Brain pericyte (primary cell): ENCODE results near the gene HPN.
"Not testable (repeated sequence)": the region's sequence is repeated elsewhere in the genome, so short reads cannot be mapped to it uniquely, and the experiment has no call there.

Experiments
- DNase-seq: peaks from one replicate; pipeline ENCODE4 v3.0.0-alpha.2; 2012; ENCODE audit warnings: low read depth, low spot score

Gene HPN

GRCh38 chr19:35081201-35081600 is 39.7 kb downstream of the HPN start:
- DNase-seq = no peak

DNA sequence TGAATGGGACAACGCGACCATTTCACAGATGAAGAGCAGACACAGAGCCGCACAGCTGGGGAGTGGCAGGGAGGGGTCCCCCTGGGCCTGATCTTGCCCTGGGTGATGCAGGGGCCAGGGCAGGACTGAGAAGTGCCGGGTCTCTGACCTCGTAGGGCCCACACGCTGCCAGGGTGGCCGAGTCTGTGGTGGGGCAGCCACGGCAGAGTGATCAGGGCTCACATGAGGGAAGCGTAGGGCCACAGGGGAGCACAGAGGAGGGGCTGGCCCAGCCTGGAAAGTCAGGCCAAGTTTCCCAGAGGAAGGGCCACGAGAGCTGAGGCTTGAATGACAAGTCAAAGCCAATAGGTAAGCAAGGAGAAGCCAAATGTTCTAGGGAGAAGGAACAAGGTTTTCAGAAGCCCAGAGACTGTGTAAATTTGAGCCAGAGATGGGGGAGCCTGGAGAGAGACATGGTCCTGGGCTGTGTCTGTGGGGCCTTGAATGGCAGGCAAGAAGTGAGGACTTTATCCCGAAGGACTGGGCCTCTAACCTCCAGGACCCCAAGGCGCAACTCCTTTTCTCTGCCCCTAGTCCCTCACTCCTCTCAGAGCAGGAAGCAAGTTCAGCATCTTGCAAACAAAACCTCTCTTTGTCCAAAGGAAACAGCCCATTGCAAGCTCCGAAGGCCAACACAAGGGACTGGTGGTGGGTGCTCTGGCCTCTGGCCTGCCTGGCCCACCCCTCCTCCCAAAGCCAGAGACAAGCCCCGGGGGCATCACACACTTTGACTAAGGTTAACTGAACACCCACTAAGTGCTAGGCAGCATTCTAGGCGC is 42.4 kb downstream of the HPN start:
- no peak for DNase-seq

GRCh38 chr19:35084509-35084762 is 42.9 kb downstream of the HPN start:
- no peak for DNase-seq

DNA sequence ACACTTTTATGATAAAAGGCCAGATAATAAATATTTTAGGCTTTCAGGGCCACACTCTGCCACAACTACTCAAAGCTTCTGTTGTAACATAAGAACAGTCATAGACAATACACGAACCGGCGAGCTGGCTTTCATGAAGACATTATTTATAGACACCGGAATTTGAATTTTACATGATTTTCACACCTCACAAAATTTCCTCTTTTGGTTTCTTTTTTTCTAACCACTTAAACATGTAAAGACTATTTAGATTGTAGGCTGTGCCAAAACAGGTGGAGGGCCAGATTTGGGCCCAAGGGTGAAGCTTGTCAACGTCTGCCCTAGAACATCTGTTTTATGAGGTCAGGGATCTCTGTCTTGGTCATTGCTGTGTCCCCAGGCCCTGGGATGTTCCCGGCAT is 44.4 kb downstream of the HPN start:
- no peak for DNase-seq

GRCh38 chr19:35086455-35086854 is 44.9 kb downstream of the HPN start:
- DNase-seq = no peak

DNA sequence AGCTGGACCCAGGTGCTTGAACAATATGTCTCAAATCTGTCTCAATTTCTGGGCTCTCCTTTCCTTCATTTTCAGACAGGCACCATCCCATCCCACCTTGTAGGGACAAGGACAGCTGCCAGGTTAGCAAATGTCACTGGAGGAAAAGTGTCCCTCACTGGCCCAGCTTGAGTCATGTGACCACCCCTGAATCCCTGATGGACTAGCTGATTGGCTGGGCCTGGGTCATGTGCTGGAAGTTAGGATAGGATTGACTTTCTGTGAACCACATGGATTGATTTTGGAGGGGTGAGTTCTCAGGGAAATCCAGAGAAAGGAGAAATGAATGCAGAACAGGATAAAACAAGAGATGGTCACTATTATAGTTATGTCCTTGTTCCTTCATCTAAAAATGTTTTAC is 45.9 kb downstream of the HPN start:
- DNase-seq = no peak

- DNase-seq = no peak
Observed at GRCh38 chr19:35088131-35088913, 46.8 kb downstream of the HPN start.

DNA sequence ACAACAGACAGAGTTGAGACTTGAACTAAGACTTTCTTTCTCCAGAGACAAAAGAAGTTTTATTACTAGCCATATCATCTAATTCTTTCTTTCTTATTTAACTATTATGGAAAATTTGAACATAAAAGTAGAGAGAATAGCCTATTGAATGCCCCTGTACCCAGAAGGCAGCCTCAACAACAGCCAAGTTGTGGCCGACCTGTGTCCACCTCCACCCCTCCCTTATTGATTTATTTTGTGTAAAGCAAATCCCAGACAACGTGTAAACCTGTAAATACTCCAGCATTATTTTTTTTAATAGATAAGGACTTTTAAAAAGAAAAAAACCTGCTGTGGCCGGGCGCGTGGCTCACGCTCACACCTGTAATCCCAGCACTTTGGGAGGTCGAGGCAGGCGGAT is 48.0 kb downstream of the HPN start:
- no peak for DNase-seq

DNA sequence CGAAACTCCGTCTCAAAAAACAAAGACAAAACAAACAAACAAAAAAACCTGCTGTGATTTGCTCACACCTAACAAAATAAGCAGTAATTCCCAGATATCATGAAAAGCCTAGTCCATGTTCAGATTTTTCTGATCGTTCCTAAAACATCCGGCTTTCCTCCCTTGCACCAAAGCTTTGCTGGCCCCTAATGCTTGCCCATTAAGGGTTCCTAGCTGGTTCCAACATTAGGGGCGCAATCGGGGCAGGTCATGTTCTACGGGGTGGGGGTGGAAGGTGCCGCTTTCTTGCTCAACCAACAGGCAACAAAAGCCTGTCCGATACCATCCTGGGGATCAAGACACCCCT is 48.6 kb downstream of the HPN start:
- no peak for DNase-seq

DNA sequence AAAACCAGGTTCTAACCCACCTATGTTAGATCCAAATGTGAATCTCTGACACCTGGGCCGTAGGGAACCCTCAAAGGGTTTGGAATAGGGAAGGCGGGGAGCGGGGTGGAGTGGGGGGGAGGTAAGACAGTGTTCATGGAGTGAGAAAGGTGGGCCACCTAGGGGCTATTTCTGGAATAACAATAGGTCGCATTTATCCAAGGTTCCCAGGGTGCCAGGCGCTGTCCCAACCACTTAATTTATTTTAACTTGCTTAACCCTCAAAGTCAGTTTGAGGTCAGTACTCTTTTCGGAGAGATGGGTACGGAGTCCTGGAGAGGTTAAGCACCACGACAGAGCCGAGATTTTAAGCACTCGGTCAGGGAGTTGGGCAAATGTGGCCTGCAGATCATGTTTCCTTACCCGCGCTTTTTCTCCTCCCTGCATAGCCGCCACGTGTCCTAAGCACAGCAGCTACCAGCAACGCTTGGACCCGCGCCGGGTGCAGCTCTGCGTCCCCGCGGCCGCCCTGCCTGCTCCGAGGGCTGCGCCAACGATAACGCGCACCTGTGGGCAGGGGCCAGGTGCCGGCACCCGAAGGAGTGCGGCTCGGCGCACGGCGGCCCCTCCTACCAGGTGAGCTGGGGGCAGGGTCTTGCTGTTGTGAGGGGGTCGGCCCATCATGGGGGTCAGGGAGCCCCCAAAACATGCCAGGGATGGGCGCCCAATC is 49.1 kb downstream of the HPN start:
- no peak for DNase-seq

DNA sequence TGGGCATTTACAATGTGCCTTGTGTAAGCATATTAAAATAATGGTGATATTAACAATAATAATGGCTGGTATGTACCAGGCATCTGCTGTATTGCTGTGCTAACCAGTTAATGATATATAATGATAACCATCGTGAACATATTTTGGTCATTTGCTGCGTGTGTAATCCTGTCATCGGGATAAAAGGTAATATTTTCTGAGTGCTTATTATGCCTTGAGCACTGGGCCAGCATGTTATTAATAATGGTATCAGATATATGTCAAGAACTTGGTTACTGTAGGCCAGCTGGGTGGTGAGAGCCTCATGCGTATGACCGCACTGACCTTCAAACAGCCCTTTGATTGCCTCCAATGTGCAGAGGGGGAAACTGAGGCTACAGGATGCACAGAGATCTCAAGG is 51.9 kb downstream of the HPN start:
- no peak for DNase-seq

DNA sequence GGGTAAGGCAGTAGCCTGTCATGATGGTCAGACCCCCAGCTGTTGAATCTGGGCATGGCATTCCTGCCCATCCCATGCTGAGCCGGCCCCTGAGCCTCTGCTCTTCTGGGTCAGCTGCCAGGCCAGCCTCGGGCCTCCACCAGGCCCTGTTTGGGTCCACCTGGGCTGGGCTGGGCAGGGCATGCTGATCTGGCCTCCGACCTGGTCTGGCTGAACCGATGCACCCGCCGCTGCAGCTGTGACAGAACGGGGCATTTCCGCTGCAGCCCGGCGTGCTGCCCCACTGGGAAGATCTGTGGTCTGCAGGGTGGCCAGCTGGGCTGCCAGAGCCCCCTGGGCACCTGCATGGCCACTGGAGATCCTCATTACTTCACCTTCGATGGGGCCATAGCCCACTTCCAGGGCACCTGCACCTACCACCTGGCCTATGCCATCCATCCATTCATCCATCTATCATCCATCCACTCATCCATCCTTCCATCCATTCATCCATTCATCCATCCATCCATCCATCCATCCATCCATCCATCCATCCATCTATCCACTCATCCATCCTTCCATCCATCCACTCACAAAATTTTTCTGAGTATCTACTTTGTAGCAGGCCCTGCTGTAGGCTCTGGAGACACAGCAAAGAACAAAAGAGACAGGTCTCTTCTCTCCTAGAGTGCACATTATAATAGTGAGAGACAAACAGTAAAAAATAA is 52.6 kb downstream of the HPN start:
- DNase-seq = no peak

DNA sequence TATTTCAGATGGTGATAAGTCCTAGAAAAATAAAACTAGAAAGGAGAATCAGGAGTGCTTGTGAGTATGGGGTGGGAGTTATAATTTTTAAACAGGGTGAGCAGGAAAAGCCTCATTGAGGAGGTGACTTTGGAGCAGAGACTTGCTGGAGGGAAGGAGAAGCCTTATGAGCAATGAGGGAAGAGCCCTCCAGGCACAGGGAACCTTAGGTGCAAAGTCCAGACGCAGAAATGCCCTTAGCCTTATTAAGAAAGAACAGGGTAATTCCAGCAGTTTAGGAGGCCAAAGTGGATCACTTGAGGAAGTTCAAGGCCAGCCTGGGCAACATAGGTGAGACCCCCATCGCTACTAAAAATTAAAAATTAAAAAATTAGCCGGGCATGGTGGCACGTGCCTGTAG is 53.1 kb downstream of the HPN start:
- DNase-seq = no peak

DNA sequence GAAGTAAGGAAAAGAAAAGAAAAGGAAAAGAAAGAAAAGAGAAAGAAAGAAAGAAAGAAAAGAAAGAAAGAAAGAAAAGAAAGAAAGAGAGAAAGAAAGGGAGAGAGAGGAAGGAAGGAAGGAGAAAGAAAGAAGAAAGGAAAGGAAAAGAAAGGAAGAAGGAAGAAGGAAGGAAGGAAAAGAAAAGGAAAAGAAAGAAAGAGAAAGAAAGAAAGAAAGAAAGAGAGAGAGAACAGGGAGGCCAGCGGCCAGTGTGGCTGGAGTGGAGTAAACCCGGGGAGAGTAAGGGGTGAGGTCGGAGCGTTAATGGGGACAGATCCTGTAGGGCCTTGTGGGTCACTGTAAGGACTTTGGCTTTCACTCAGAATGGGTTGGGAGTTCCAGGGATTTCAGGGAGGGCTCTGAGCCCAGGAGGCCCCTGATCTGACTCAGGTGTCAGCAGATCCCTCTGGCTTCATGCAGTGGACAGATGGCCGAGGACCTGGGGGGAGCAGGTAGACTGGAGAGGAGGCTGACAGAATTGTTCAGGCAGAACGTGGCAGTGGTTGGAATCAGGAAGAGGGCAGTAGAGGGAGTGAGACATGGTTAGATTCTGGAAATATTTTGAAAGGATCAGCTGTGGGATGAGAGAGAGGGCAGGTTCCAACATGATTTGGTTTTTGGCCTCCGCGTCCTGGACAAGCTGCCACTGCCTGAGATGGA is 54.3 kb downstream of the HPN start:
- no peak for DNase-seq

GRCh38 chr19:35098413-35099049 is 57.0 kb downstream of the HPN start:
- no peak for DNase-seq

GRCh38 chr19:35099155-35099896 is 57.8 kb downstream of the HPN start:
- no peak for DNase-seq

- DNase-seq = no peak
Observed at GRCh38 chr19:35099897-35100275, 58.4 kb downstream of the HPN start.

DNA sequence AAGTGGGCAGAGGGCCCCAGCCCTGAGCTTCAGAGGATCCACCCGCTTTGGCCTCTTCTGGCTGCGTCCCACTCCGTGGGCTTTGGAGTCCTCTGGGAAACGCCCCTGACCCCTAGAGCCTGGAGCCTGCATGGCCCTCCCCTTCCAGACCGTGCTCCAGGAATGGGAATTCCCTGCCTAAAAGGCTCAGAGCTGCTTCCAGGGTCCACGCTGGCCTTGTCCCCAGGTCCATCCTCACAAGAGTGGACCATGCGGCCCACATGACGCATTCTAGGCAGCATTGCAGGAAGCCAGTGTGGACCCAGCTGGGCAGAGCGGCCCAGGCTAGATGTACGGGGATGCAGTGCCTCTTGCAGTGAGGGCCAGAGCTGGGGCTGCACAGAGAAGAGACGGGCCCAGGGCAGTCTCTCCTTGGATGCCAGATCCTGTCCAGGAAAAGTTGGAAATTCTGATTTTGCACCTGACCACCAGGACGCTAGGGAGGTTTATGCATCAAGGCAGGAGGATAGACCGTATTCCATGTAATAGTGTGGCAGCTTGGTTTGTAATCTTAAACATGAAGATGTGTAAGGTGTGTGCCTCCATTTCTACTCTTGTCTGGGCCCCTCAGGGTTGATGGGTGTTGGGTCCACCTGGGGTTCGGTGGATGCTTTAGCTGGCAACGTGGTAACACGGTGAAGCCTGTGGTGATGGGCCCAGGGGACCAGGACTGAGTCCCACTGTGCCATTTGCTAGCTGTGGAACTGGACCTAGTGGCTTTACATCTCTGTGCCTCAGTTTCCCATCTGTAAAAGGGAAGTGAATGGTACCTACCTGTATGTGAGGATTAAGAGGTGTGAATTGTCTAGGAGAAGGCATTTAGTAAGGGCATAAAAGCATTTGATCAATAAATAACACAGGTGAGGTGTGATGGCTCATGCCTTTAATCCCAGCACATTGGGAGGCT is 59.3 kb downstream of the HPN start:
- DNase-seq = no peak

DNA sequence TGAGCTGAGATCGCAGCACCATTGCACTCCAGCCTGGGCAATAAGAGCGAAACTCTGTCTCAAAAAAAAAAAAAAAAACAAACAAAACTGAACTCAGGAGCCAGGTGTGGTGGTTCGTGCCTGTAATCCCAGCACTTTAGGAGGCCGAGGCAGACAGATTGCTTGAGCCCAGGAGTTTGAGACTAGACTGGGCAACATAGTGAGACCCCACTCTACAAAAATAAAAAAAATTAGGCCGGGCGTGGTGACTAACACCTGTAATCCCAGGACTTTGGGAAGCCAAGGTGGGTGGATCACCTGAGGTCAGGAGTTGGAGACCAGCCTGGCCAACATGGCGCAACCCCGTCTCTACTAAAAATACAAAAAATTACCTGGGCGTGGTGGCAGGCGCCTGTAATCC is 60.4 kb downstream of the HPN start:
- not testable (repeated sequence) for DNase-seq
